Spleen (tissue), 11 donors: Measurements from ENCODE around the gene RPL37. TPM values are rescaled to one million over a fixed set of nuclear protein-coding genes. Genes with fewer than 3 reads are reported as not detected.

Source experiments
- DNase-seq: peaks from one replicate; pipeline ENCODE4 v3.0.0-alpha.2; 2020
- H3K27ac ChIP-seq, 8 donors: fragments of 200-600 bp; sonication (generic) in 7 of 8; 1 replicate in 4 of 8; 2 replicates in 4 of 8; pipeline versions ENCODE4 v1.5.0 to v1.8.0; 2016 to 2021; ENCODE audit warnings: inconsistent platforms in 4 of 8, mild to moderate bottlenecking in 4 of 8, moderate library complexity in 1 of 8
- H3K27me3 ChIP-seq, 7 donors: fragments of 200-600 bp; sonication (generic) in 6 of 7; replicated peaks in 1 of 7; 1 replicate in 4 of 7; 2 replicates in 3 of 7; pipeline versions ENCODE4 v1.5.0 to v1.8.0; 2016 to 2021; ENCODE audit warnings: inconsistent platforms in 3 of 7, mild to moderate bottlenecking in 1 of 7
- H3K36me3 ChIP-seq, 6 donors: fragments of 200-600 bp; sonication (generic) in 5 of 6; 1 replicate in 4 of 6; 2 replicates in 2 of 6; pipeline versions ENCODE4 v1.5.0 to v1.8.0; 2016 to 2021; ENCODE audit warnings: inconsistent platforms in 2 of 6
- H3K4me1 ChIP-seq, 6 donors: fragments of 200-600 bp; sonication (generic) in 5 of 6; 1 replicate in 3 of 6; 2 replicates in 3 of 6; pipeline versions ENCODE4 v1.5.0 to v1.8.0; 2016 to 2021; ENCODE audit warnings: inconsistent platforms in 3 of 6
- H3K4me3 ChIP-seq, 8 donors: fragments of 200-600 bp; sonication (generic) in 7 of 8; 1 replicate in 4 of 8; 2 replicates in 4 of 8; pipeline versions ENCODE4 v1.5.0 to v1.8.0; 2016 to 2021; ENCODE audit warnings: inconsistent platforms in 4 of 8, mild to moderate bottlenecking in 4 of 8, moderate library complexity in 2 of 8
- H3K9me3 ChIP-seq, 8 donors: fragments of 200-600 bp; sonication (generic) in 7 of 8; 1 replicate in 4 of 8; 2 replicates in 4 of 8; pipeline versions ENCODE4 v1.5.0 to v1.8.0; 2016 to 2021; ENCODE audit warnings: inconsistent platforms in 4 of 8
- CTCF ChIP-seq, 11 experiments: fragments of 200-600 bp in 7 of 11; fragments of 450-650 bp in 4 of 11; sonication (generic) in 4 of 11; IDR thresholded peaks in 8 of 11; conservative IDR thresholded peaks in 3 of 11; 1 replicate in 7 of 11; 2 replicates in 4 of 11; pipeline versions ENCODE4 v1.4.0 to v1.8.0; 2016 to 2021; ENCODE audit warnings: antibody characterized with exemption in 11 of 11, inconsistent platforms in 4 of 11, mild to moderate bottlenecking in 1 of 11
- POLR2A ChIP-seq, 3 donors: fragments of 450-650 bp; IDR thresholded peaks; one replicate each; pipeline ENCODE4 v1.5.1; 2017; ENCODE audit warnings: antibody characterized with exemption in 3 of 3, mild to moderate bottlenecking in 1 of 3
- POLR2AphosphoS5 ChIP-seq, 3 donors: sonication (generic); formaldehyde crosslinking; IDR thresholded peaks; one replicate each; pipeline ENCODE4 v1.5.1; 2017; ENCODE audit warnings: antibody characterized with exemption in 3 of 3
- WGBS, 5 donors: extraction: QIAGEN DNeasy Blood & Tissue Kit in 3 of 5; methylation state at CpG; one replicate each; pipeline versions ENCODE4 v1.1.5 to v1.1.7; 2013 to 2018; 5-methylcytosine and 5-hydroxymethylcytosine counted together
- intact Hi-C: fragments of 100-400 bp; cut with DNase I; formaldehyde crosslinking; loops from one replicate; pipeline ENCODE4 v1.15.0; 2023; ENCODE audit warnings: low total_unique reads
- polyA plus RNA-seq, 3 donors: library from polyadenylated mRNA; stranded (reverse); fragments of 200-250 nt; gene quantifications; one replicate each; pipeline ENCODE4 v1.2.1, GENCODE V29; 2013
- total RNA-seq, 7 donors: library from RNA; depleted of rRNA in 3 of 7; stranded (reverse); fragments of >200 nt in 3 of 7; fragmentation: NEBNext Ultra II Directional in 4 of 7; extraction: Animal tissue kit (Norgen Biotek cat#: 25700) in 4 of 7; gene quantifications; one replicate each; pipeline versions ENCODE4 v1.1.0 to v1.2.1, GENCODE V29; 2016 to 2021
- donor health status: healthy with polysubstance abuse.
- donor health status: DM: no; HTN: no; CAD: no; lungs with moderate emphysema.
- donor health status: DM: no; HTN: no; CAD: no.
- donor health status: Bipolar disorder and iron deficiency.
- donor health status: healthy.
- donor health status: DM: no; HTN: no; CAD: no.
- donor health status: DM: yes; HTN: yes; CAD: no.

RPL37 gene
- total and polyA plus RNA-seq, 10 donors, result 278 to 5,876 (median 1,240) TPM

GRCh38 chr5:40829748-40830533 lies 5.1 kb downstream of the RPL37 start:
- TF ChIP-seq POLR2A (IDR thresholded peaks at IDR 0.05) (no peak), CTCF (IDR thresholded peaks at IDR 0.05 in 8 of 11, conservative IDR thresholded peaks at IDR 0.05 in 3 of 11) (no peak), POLR2AphosphoS5 (IDR thresholded peaks at IDR 0.05) (no peak)
- Histone ChIP-seq H3K27ac (no peak overlapping the region), H3K27me3 (no peaks in the 10 kb centered on the region), H3K36me3 (peaks cover 2 to 94% (median 73%) of the 10 kb centered on the region in 6 donors), H3K9me3 (no peaks in the 10 kb centered on the region), H3K4me1 (peaks cover 15 to 58% (median 30%) of the 10 kb centered on the region in 6 donors), H3K4me3 (no peak overlapping the region)
- DNase-seq, result no peak
- intact Hi-C loops, result no loop called here
- 91 to 97% (median 92%) methylated on average over 13 of the region's 13 CpGs for WGBS, 5 donors

- TF ChIP-seq CTCF (IDR thresholded peaks at IDR 0.05 in 8 of 11, conservative IDR thresholded peaks at IDR 0.05 in 3 of 11) (no peak), POLR2AphosphoS5 (IDR thresholded peaks at IDR 0.05) (no peak), POLR2A (IDR thresholded peaks at IDR 0.05) (no peak)
- Histone ChIP-seq H3K27me3 (no peaks in the 10 kb centered on the region), H3K4me3 (no peak overlapping the region), H3K27ac (no peak overlapping the region), H3K36me3 (peaks cover 2 to 94% (median 73%) of the 10 kb centered on the region in 6 donors), H3K9me3 (no peaks in the 10 kb centered on the region), H3K4me1 (peaks cover 12 to 52% (median 26%) of the 10 kb centered on the region in 6 donors)
- 94 to 100% (median 96%) methylated on average over 3 of the region's 3 CpGs for WGBS, 5 donors
- intact Hi-C loops, result no loop called here
- DNase-seq, result no peak
Observed at GRCh38 chr5:40828690-40829661, 6.0 kb downstream of the RPL37 start.

- DNase-seq, result no peak
- TF ChIP-seq POLR2AphosphoS5 (IDR thresholded peaks at IDR 0.05) (no peak), POLR2A (IDR thresholded peaks at IDR 0.05) (no peak), CTCF (IDR thresholded peaks at IDR 0.05 in 8 of 11, conservative IDR thresholded peaks at IDR 0.05 in 3 of 11) (no peak)
- Histone ChIP-seq H3K36me3 (peaks cover 2 to 86% (median 70%) of the 10 kb centered on the region in 6 donors), H3K4me1 (peaks cover 3 to 43% (median 18%) of the 10 kb centered on the region in 6 donors), H3K4me3 (no peak overlapping the region), H3K27me3 (no peaks in the 10 kb centered on the region), H3K27ac (no peak overlapping the region), H3K9me3 (no peaks in the 10 kb centered on the region)
- 84 to 95% (median 93%) methylated on average over 3 of the region's 3 CpGs for WGBS, 5 donors
- intact Hi-C loops, result no loop called here
Observed at GRCh38 chr5:40828021-40828631, 6.9 kb downstream of the RPL37 start.
